ENCODE results near the gene ANTXRL. TPM values are rescaled to one million over a fixed set of nuclear protein-coding genes. Genes with fewer than 3 reads are reported as not detected.
"Not testable (repeated sequence)": the region's sequence is repeated elsewhere in the genome, so short reads cannot be mapped to it uniquely, and the experiment has no call there.

The ANTXRL gene
- polyA plus RNA-seq, 1 experiment = not detected

GRCh38 chr10:46330894-46331293, 44.1 kb downstream of the ANTXRL start:
- no peak for TF ChIP-seq CTCF (IDR thresholded peaks at IDR 0.05; ENCODE audit: insufficient read depth, low read depth, low read length)
- CTCF ChIA-PET = no interaction called here
- POLR2A ChIA-PET = no interaction called here
- Histone ChIP-seq H3K27me3 (ENCODE audit: control insufficient read depth, insufficient read depth, low read length) (peaks cover 3% of the 10 kb centered on the region), H3K36me3 (ENCODE audit: control insufficient read depth, insufficient read depth, low read length) (no peaks in the 10 kb centered on the region), H3K4me3 (ENCODE audit: low read depth, low read length) (no peak overlapping the region)
- no peak for DNase-seq (ENCODE audit: low read depth)

GRCh38 chr10:46365484-46365883, 78.7 kb downstream of the ANTXRL start:
- H3K36me3 ChIP-seq (ENCODE audit: control insufficient read depth, insufficient read depth, low read length); DNase-seq (ENCODE audit: low read depth); H3K4me3 ChIP-seq (ENCODE audit: low read depth, low read length); CTCF ChIA-PET; H3K27me3 ChIP-seq (ENCODE audit: control insufficient read depth, insufficient read depth, low read length); POLR2A ChIA-PET: not testable (repeated sequence)

- DNase-seq (ENCODE audit: low read depth); H3K36me3 ChIP-seq (ENCODE audit: control insufficient read depth, insufficient read depth, low read length); POLR2A ChIA-PET; CTCF ChIA-PET; H3K27me3 ChIP-seq (ENCODE audit: control insufficient read depth, insufficient read depth, low read length); H3K4me3 ChIP-seq (ENCODE audit: low read depth, low read length): not testable (repeated sequence)
Measured at GRCh38 chr10:46367209-46367608, 80.4 kb downstream of the ANTXRL start.

- CTCF ChIA-PET; POLR2A ChIA-PET; H3K4me3 ChIP-seq (ENCODE audit: low read depth, low read length); DNase-seq (ENCODE audit: low read depth); H3K27me3 ChIP-seq (ENCODE audit: control insufficient read depth, insufficient read depth, low read length); H3K36me3 ChIP-seq (ENCODE audit: control insufficient read depth, insufficient read depth, low read length): not testable (repeated sequence)
Measured at GRCh38 chr10:46367666-46368240, 81.0 kb downstream of the ANTXRL start.

- H3K27me3 ChIP-seq (ENCODE audit: control insufficient read depth, insufficient read depth, low read length); DNase-seq (ENCODE audit: low read depth); CTCF ChIA-PET; POLR2A ChIA-PET; H3K36me3 ChIP-seq (ENCODE audit: control insufficient read depth, insufficient read depth, low read length); H3K4me3 ChIP-seq (ENCODE audit: low read depth, low read length): not testable (repeated sequence)
Measured at GRCh38 chr10:46368956-46369355, 82.2 kb downstream of the ANTXRL start.

GRCh38 chr10:46374410-46374809, 87.6 kb downstream of the ANTXRL start:
- H3K27me3 ChIP-seq (ENCODE audit: control insufficient read depth, insufficient read depth, low read length); POLR2A ChIA-PET: not testable (repeated sequence)

GRCh38 chr10:46375406-46375805, 88.6 kb downstream of the ANTXRL start, which contains the start of gene ANXA8L1:
ANXA8L1 (plus strand) TSS chr10:46375776; CDS start chr10:46375852, 76 bp downstream.
- CTCF ChIA-PET; DNase-seq (ENCODE audit: low read depth); H3K27me3 ChIP-seq (ENCODE audit: control insufficient read depth, insufficient read depth, low read length); H3K4me3 ChIP-seq (ENCODE audit: low read depth, low read length); POLR2A ChIA-PET; H3K36me3 ChIP-seq (ENCODE audit: control insufficient read depth, insufficient read depth, low read length): not testable (repeated sequence)

More at GRCh38 chr10:46374410-46374809, 87.6 kb downstream of the ANTXRL start:
- CTCF ChIA-PET; H3K36me3 ChIP-seq (ENCODE audit: control insufficient read depth, insufficient read depth, low read length); H3K4me3 ChIP-seq (ENCODE audit: low read depth, low read length); DNase-seq (ENCODE audit: low read depth): not testable (repeated sequence)

GRCh38 chr10:46377022-46377421, 90.2 kb downstream of the ANTXRL start:
- DNase-seq (ENCODE audit: low read depth); H3K27me3 ChIP-seq (ENCODE audit: control insufficient read depth, insufficient read depth, low read length); CTCF ChIA-PET; POLR2A ChIA-PET; H3K4me3 ChIP-seq (ENCODE audit: low read depth, low read length); H3K36me3 ChIP-seq (ENCODE audit: control insufficient read depth, insufficient read depth, low read length): not testable (repeated sequence)

GRCh38 chr10:46377651-46378050, 90.9 kb downstream of the ANTXRL start:
- H3K27me3 ChIP-seq (ENCODE audit: control insufficient read depth, insufficient read depth, low read length); CTCF ChIA-PET; H3K4me3 ChIP-seq (ENCODE audit: low read depth, low read length); POLR2A ChIA-PET; DNase-seq (ENCODE audit: low read depth); H3K36me3 ChIP-seq (ENCODE audit: control insufficient read depth, insufficient read depth, low read length): not testable (repeated sequence)

- CTCF ChIA-PET; POLR2A ChIA-PET; DNase-seq (ENCODE audit: low read depth); H3K27me3 ChIP-seq (ENCODE audit: control insufficient read depth, insufficient read depth, low read length); H3K4me3 ChIP-seq (ENCODE audit: low read depth, low read length); H3K36me3 ChIP-seq (ENCODE audit: control insufficient read depth, insufficient read depth, low read length): not testable (repeated sequence)
Measured at GRCh38 chr10:46378108-46378507, 91.3 kb downstream of the ANTXRL start.

GRCh38 chr10:46379233-46379848, 92.5 kb downstream of the ANTXRL start:
- H3K27me3 ChIP-seq (ENCODE audit: control insufficient read depth, insufficient read depth, low read length); CTCF ChIA-PET: not testable (repeated sequence)

More at GRCh38 chr10:46379233-46379848, 92.5 kb downstream of the ANTXRL start:
- H3K4me3 ChIP-seq (ENCODE audit: low read depth, low read length); DNase-seq (ENCODE audit: low read depth); H3K36me3 ChIP-seq (ENCODE audit: control insufficient read depth, insufficient read depth, low read length); POLR2A ChIA-PET: not testable (repeated sequence)

Data from BJ (cell line).